Duodenal mucosa (tissue), 2 donors: ENCODE measurements around the gene NEK6.

Source experiments
- H3K27ac ChIP-seq: one replicate; pipeline ENCODE4 v1.7.0; 2013; ENCODE audit warnings: low read depth, low read length
- H3K27me3 ChIP-seq, 2 donors: one replicate each; pipeline ENCODE4 v1.7.0; 2013; ENCODE audit warnings: low read length in 2 of 2, control low read depth in 1 of 2; ENCODE audit not compliant: insufficient read depth in 2 of 2, control insufficient read depth in 1 of 2
- H3K36me3 ChIP-seq, 2 donors: one replicate each; pipeline ENCODE4 v1.7.0; 2013; ENCODE audit warnings: low read length in 2 of 2, control low read depth in 1 of 2; ENCODE audit not compliant: insufficient read depth in 2 of 2, control insufficient read depth in 1 of 2
- H3K4me1 ChIP-seq, 2 donors: one replicate each; pipeline ENCODE4 v1.7.0; 2013; ENCODE audit warnings: low read length in 2 of 2, control low read depth in 1 of 2; ENCODE audit not compliant: insufficient read depth in 2 of 2, control insufficient read depth in 1 of 2
- H3K4me3 ChIP-seq, 2 donors: one replicate each; pipeline ENCODE4 v1.7.0; 2013; ENCODE audit warnings: low read length in 2 of 2, low read depth in 1 of 2
- H3K9ac ChIP-seq, 2 donors: one replicate each; pipeline ENCODE4 v1.7.0; 2013; ENCODE audit warnings: low read length in 2 of 2, low read depth in 1 of 2
- H3K9me3 ChIP-seq, 2 donors: one replicate each; pipeline ENCODE4 v1.7.0; 2013; ENCODE audit warnings: low read length in 2 of 2, control low read depth in 1 of 2; ENCODE audit not compliant: control insufficient read depth in 1 of 2

Gene NEK6

GRCh38 chr9:124359426-124359825 lies 101.7 kb downstream of the NEK6 start:
- peaks cover 10 to 30% of the 10 kb centered on the region in 2 donors for H3K36me3 ChIP-seq
- no peak overlapping the region for H3K4me3 ChIP-seq
- no peaks in the 10 kb centered on the region for H3K27me3 ChIP-seq
- no peaks in the 10 kb centered on the region for H3K9me3 ChIP-seq
- no peaks in the 10 kb centered on the region for H3K4me1 ChIP-seq
- H3K9ac ChIP-seq = no peak overlapping the region
- H3K27ac ChIP-seq = no peak overlapping the region

DNA sequence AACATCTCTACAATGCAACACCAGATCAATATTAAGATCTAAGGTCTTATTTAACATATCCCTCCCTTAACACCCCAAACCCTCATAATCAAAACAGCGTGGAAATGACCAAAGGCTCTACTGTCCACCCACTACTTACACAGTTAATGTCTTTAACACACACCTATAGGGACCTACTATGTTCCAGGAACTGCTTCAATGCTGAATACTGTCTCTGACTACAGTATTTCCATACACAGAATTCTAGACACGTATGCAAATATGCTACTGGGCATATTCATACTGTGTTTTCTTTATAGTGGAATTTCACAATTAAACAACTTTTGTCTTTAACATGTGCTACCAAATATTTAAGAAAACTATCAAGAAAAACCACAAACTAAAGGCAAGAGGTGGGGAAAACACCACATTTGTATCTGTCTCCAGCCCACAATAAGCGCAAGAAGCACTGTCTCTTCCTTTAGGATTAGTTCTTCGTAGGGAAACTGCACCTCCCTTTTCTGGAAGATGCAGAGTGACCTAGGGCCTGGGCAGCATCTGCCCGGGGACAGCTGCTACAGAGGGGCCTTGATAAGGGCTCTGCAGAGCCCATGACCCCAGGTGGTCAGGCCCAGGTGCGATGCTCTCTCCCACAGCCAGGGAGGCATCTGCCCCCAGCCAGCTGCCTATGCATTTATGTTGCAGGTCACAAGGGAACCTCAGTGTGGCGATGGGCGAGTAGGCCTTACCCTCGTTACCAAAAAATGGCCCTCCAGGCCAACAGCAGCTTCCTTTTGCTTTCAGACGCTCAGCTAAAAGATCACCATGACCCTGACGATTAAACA lies 102.3 kb downstream of the NEK6 start:
- H3K4me1 ChIP-seq = no peaks in the 10 kb centered on the region
- H3K36me3 ChIP-seq = peaks cover 6 to 27% of the 10 kb centered on the region in 2 donors
- H3K9ac ChIP-seq = no peak overlapping the region
- no peaks in the 10 kb centered on the region for H3K27me3 ChIP-seq
- no peak overlapping the region for H3K27ac ChIP-seq
- no peaks in the 10 kb centered on the region for H3K9me3 ChIP-seq
- no peak overlapping the region for H3K4me3 ChIP-seq

GRCh38 chr9:124361128-124361527 lies 103.4 kb downstream of the NEK6 start:
- Histone ChIP-seq H3K4me1 (no peaks in the 10 kb centered on the region), H3K4me3 (no peak overlapping the region), H3K9me3 (no peaks in the 10 kb centered on the region), H3K9ac (no peak overlapping the region), H3K27ac (no peak overlapping the region), H3K27me3 (no peaks in the 10 kb centered on the region), H3K36me3 (peaks cover 6 to 22% of the 10 kb centered on the region in 2 donors)

GRCh38 chr9:124363326-124364096 lies 105.8 kb downstream of the NEK6 start:
- H3K36me3 ChIP-seq = peaks cover 0 to 12% of the 10 kb centered on the region in 2 donors
- H3K27me3 ChIP-seq = no peaks in the 10 kb centered on the region
- no peak overlapping the region for H3K4me3 ChIP-seq
- no peak overlapping the region for H3K9ac ChIP-seq
- H3K4me1 ChIP-seq = no peaks in the 10 kb centered on the region
- H3K9me3 ChIP-seq = no peaks in the 10 kb centered on the region
- no peak overlapping the region for H3K27ac ChIP-seq

DNA sequence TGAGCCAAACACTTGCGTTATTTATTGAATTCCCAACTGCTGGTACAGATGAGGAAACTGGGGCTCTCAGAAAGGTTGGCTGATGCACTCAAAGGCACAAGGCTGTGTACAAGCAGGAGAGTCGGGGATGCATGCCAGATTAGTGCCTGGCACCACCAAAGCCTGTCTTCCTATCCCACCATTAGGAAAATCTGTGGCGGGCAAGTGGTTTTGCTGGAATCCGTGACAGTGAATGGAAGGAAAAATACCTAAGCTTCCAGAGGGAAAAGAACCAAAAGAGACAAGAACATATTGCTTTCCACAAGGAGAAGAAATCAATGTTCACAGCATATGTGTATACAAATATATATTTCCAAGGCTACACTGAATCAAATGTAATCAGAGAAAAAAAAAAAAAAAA lies 106.4 kb downstream of the NEK6 start:
- peaks cover 0 to 12% of the 10 kb centered on the region in 2 donors for H3K36me3 ChIP-seq

GRCh38 chr9:124365036-124365435 lies 107.3 kb downstream of the NEK6 start:
- Histone ChIP-seq H3K9ac (no peak overlapping the region), H3K27me3 (no peaks in the 10 kb centered on the region), H3K9me3 (no peaks in the 10 kb centered on the region), H3K4me1 (no peaks in the 10 kb centered on the region), H3K4me3 (no peak overlapping the region), H3K36me3 (peaks cover 0 to 12% of the 10 kb centered on the region in 2 donors), H3K27ac (no peak overlapping the region)

More for the DNA sequence above, 106.4 kb downstream of the NEK6 start:
- Histone ChIP-seq H3K4me1 (no peaks in the 10 kb centered on the region), H3K9me3 (no peaks in the 10 kb centered on the region), H3K27me3 (no peaks in the 10 kb centered on the region), H3K9ac (no peak overlapping the region), H3K27ac (no peak overlapping the region), H3K4me3 (no peak overlapping the region)

- H3K9me3 ChIP-seq = no peaks in the 10 kb centered on the region
- no peak overlapping the region for H3K9ac ChIP-seq
- no peak overlapping the region for H3K4me3 ChIP-seq
- H3K4me1 ChIP-seq = no peaks in the 10 kb centered on the region
- H3K36me3 ChIP-seq = peaks cover 0 to 9% of the 10 kb centered on the region in 2 donors
- H3K27ac ChIP-seq = no peak overlapping the region
- no peaks in the 10 kb centered on the region for H3K27me3 ChIP-seq
Observed at GRCh38 chr9:124366476-124367220, 108.9 kb downstream of the NEK6 start.

- H3K4me3 ChIP-seq = no peak overlapping the region
- H3K9ac ChIP-seq = no peak overlapping the region
- H3K9me3 ChIP-seq = no peaks in the 10 kb centered on the region
- H3K27me3 ChIP-seq = no peaks in the 10 kb centered on the region
- H3K27ac ChIP-seq = no peak overlapping the region
- peaks cover 0 to 9% of the 10 kb centered on the region in 2 donors for H3K36me3 ChIP-seq
- H3K4me1 ChIP-seq = no peaks in the 10 kb centered on the region
Observed at GRCh38 chr9:124368692-124369091, 110.9 kb downstream of the NEK6 start.

DNA sequence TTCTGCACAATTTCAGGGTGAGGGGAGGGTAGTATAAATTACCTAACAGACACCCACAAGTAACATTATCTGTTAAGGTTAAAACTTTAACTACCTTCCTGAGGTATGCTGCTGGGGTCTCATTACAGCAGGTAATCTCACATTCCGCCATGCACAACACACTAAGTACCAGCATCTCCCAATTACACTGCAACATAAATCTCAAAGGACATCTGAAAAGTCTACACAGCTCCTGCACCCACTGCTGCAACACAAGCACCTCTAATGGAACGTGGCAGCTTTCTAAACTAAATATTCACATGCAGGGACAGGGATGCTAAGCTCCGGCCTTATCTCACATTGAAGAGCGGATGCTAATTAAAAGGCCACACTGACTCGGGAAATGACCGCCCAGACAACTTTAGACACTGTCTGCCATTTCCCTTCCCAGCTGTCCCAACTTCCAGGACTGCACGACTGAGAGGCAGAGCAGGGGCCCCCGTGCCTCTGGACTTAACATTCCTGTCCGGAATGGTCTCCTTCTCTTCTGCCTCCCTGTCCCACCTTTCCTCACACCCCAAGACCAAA lies 111.6 kb downstream of the NEK6 start:
- no peak overlapping the region for H3K9ac ChIP-seq
- H3K27me3 ChIP-seq = no peaks in the 10 kb centered on the region
- no peak overlapping the region for H3K4me3 ChIP-seq
- H3K4me1 ChIP-seq = no peaks in the 10 kb centered on the region
- H3K9me3 ChIP-seq = no peaks in the 10 kb centered on the region
- peaks cover 0 to 12% of the 10 kb centered on the region in 2 donors for H3K36me3 ChIP-seq
- no peak overlapping the region for H3K27ac ChIP-seq
